GM18526 (cell line): ENCODE measurements around the gene KLHL42.

Experiments used
- POLR2A ChIP-seq: IDR thresholded peaks from 3 replicates; pipeline ENCODE4 v1.6.1; 2011; ENCODE audit not compliant: insufficient read length; ENCODE audit errors: extremely low read depth

The KLHL42 gene, protein sequence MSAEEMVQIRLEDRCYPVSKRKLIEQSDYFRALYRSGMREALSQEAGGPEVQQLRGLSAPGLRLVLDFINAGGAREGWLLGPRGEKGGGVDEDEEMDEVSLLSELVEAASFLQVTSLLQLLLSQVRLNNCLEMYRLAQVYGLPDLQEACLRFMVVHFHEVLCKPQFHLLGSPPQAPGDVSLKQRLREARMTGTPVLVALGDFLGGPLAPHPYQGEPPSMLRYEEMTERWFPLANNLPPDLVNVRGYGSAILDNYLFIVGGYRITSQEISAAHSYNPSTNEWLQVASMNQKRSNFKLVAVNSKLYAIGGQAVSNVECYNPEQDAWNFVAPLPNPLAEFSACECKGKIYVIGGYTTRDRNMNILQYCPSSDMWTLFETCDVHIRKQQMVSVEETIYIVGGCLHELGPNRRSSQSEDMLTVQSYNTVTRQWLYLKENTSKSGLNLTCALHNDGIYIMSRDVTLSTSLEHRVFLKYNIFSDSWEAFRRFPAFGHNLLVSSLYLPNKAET

GRCh38 chr12:27779920-27780611 is at the start of gene KLHL42, which contains the start of gene MANSC4:
Gene KLHL42 (plus strand): TSS chr12:27780233. CDS start chr12:27780331, 98 bp downstream.
Gene MANSC4 (minus strand): TSS chr12:27780236. CDS start chr12:27771276, 8,960 bp downstream.
- TF ChIP-seq POLR2A = peak; percentile 25

- TF ChIP-seq POLR2A = no peak
Measured at GRCh38 chr12:27732281-27732680, 47.8 kb upstream of the KLHL42 start.

DNA sequence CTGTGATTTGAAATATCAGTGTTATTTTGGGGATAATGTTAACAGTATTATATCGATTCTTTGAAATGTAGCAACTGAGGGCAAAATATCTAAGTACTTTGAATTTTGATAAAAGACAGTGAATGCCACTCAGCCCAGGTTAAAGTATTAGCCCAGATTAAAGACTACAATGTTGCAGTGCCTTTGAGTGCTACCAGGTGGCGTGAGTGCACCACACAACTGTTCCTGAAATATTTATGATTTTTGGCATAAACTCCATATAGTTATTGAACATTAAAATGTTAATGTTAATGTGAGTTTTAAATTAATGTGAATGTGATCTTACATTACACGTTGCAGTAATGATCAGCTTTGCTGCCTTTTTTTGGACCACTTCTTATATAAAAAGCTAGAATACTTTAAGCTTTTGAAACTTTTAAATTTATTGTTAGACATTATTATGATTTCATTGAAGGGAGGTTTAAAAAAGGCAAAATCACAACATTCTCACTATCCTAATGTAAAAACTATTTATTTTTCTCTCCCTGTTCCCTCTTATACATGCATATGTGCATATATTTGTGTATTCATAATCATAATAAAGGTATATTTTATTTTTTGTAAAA is 46.9 kb upstream of the KLHL42 start:
- TF ChIP-seq POLR2A = no peak

DNA sequence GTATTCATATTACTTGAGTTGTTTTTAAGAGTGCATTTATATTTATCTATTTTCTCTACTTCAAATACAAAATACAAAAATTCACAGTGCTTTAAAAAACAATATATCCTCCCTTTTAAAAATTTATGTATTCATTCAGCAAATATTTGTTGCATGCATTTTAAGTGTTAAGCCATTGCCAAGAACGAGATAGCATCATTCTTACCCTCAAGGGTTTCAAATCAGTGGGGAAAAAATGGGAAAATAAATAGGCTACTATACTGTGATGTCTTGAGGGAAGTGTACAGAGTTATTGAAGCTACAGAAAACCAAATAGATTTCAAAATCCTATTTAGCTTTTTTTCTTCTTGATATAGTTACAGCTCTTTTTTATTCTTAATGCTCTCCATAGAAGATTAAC is 46.2 kb upstream of the KLHL42 start:
- no peak for TF ChIP-seq POLR2A

DNA sequence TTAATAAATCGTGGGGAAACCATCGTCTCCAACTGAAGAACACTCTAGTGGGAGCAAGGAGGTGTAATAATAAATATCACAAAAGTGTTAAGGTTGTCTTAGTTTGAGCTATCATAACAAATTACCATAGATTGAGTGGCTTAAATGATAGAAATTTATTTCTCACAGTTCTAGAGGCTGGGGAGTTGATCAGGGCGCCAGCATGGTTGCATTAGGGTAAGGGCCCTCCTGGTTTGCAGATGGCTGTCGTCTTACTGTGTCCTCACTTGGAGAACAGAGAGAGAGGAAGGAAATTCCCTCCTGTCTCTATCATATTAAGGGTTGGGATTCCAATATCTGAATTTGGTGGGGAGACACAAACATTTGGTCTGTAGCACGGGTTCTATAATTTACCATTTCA is 36.4 kb upstream of the KLHL42 start:
- no peak for TF ChIP-seq POLR2A

GRCh38 chr12:27747111-27747820 is 32.8 kb upstream of the KLHL42 start:
- no peak for TF ChIP-seq POLR2A

DNA sequence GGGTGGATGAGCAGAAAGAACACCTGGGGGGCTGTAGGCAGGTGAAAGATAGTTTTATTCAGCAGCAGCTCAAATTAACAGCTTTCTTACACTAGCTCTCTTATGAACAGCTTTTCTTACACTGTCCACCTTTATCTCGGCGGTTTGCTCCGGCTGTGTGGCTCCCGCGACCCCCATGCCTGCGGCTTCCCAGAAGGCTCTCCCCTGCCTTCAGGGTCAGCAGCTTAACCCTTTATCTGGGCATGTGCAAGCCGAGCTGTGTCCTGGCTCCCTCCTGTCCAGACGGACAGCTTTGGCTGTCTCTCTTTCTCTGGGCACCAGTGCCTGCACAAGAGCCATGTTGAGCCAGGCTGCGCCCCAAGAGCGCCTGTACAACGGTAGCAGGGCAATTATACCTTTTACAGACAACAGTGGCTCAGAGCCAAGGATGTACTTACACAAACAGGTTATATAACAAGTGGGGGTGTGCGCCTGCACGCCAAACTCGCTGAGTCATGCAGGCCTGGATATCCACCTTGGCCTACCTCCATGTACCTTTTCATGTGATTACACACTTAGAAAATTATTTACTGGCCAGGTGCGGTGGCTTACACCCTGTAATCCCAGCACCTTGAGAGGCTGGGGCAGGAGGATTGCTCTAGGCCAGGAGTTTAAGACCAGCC is 28.5 kb upstream of the KLHL42 start:
- no peak for TF ChIP-seq POLR2A

DNA sequence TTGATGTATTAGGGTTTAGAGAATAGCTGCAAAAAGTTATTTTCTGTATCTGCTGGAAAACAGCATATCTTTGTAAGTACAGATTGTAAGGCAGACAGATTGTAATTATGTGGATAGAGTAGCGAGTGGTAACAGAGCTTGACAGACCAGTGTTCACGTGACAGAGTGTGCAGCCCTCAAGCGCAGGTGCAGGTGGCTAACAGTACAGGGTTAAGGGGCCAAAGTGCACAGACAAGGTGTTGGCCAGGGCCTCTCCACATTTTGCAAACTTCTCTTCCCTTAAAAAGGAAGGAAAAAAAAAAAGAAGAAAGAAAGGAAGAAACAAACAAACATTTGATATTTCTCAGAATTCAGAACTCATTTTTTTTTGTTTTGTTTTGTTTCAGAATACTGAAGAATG is 25.2 kb upstream of the KLHL42 start:
- TF ChIP-seq POLR2A = no peak

DNA sequence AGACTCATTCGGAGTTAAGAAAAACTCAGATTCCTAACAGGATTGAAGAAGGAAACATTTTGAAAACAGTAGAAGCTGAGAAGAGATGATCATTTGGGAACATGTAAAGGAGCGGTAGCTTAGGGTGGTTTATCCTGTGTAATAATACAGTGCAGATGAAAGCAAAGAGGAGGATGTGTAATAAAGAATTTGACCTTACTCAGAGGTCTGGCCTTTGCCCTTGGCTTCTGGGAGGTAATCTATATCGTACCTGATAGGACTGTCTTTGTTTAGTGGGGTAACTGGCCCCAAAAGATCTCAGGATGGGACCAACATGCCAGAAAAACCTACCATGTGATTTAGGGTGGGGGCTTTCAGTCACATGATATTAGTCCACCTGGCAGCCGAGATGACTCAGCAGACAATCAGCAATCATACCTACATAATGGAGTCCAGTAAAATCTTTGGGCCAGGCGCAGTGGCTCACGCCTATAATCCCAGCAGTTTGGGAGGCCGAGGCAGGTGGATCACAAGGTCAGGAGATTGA is 23.3 kb upstream of the KLHL42 start:
- TF ChIP-seq POLR2A = no peak

- no peak for TF ChIP-seq POLR2A
Measured at GRCh38 chr12:27762757-27763156, 17.3 kb upstream of the KLHL42 start.

DNA sequence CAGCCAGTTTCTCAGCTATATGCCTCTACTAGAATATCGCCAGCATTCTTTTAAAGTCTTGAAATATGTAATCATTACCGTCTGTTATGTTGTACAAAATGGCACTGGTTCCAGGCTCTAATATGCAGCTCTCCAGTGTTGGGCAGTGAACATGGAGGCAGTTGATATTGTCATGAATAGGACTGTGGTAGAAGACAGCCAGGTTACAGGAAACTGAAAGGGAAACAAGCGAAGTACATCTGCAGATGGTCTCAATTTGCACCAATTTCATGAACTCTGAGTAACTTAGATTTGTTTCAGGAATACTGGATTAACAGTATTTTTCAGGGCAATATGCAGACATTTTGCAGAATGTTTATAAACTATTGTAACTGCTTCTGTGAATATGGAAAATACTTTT is 13.4 kb upstream of the KLHL42 start:
- TF ChIP-seq POLR2A = no peak

GRCh38 chr12:27769142-27769673 is 10.8 kb upstream of the KLHL42 start:
- no peak for TF ChIP-seq POLR2A

DNA sequence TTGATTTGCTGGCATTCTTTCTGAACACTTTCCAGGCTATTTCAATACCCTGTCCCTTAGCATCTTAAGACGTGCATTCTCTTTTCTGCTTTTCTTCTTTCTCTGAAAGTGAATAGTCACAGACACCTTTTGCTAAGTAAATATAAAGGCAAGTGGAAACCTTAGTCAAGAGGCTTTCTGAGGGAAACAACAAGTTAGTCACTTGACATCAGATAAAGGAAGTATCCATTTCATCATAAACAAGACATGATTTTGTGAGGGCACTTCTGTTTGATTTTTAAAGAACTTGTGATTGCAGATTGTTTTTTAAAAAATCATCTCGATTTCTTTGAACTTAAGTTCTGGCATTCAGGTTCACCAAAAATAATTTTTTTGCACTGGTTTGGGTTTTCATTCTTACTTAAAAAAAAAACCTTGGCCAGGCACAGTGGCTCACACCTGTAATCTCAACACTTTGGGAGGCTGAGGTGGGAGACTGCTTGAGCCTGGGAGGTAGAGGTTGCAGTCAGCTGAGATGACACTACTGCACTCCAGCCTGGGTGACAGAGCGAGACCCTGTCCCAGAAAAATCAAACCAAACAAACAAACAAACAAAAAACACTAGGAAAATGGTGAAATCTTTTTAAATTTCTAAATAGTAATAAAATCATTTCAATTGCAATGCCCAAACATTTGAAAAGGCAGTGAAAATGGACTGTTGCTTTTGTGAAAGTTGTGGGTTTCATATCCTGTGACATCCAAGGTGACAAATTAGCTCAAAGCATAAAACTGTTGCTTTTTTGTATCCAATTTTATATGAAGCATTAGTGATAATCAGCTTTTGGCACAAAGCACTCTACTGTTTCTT is 8.3 kb upstream of the KLHL42 start:
- no peak for TF ChIP-seq POLR2A
